NCI-H2196 (cell line): ENCODE measurements around the gene RRP12.

Experiments used
- DNase-seq: peaks from one replicate; lab custom pipeline; 2025; ENCODE audit not compliant: unreplicated experiment; lab: John Stamatoyannopoulos, UW

RRP12 gene

DNA sequence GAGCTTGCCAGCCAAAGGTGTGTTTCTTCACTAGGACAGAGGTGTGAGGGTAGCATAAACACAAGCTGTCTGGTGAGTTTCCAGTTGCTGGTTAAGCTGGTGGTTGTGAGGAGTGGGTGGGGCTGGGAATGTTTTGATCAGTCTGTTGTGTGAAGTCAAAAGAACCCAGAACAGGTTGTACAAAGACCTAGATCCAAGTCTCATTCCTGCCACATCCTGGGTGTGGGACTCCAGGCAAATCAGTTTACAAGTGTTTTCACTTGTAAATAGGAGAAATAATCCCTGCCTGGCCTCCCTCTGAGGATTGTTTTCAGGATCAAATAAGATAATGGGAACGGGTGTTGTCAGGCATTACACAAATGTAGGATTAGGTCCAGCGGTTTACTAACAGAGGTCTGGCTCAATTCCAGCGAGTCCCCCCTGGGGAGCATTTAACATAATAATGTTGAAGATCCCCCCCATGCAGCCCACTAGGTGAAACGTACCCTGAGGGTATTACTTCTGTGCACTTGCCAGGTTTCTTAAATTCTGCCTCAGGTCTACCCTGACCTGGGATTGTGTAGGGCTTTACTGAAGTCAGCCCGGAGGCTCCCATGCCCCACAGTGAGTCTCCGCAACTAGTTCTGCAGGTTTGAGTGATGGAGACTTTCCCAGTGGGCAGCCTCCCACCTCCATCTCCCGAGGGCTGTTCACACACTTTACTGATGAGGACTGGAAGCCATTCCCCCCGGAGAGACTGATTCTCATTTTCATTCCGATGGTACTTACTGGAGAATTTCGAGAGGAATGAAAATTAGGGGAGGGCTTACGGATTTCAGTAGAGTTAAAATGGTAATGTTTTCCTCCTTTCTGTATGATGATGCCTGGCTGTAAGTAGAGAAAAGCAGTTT lies 64.0 kb downstream of the RRP12 start:
- DNase-seq, result no peak

DNA sequence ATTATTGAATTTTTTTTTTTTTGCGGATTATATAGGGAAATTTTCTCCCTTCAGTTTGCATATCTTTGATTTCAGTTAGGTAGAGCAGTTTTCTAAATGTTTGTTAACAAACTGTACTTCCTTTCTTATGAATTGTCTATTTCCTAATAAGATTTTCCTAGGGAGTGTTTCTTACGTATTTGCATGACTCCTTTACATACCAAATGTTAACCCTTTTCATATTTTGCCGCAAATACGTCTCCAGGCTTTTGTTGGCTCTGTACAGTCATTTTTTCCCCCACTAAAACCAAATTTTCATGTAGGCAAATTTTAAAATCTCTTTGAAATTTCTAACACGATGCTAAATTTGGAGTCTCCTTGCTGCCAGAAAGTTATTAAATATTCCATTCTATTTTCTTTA lies 64.7 kb downstream of the RRP12 start:
- no peak for DNase-seq

DNA sequence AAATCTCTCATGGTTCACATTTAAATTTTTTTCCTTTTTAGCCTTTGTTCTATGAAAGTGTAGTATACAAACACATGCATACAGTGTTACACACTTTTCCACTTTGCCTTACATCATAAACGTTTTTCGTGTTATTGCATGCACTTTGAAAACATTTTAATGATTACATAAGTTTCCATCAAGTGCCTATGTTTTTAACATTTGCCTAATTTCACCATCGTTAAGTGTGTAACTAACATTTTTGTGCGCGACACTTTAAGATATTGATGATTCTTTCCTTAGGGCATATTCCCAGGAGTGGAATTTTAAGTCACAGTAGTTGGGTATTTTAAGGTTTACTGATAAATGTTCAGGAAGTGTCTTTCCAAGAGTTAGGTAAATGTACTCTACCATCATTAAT lies 65.1 kb downstream of the RRP12 start:
- no peak for DNase-seq

DNA sequence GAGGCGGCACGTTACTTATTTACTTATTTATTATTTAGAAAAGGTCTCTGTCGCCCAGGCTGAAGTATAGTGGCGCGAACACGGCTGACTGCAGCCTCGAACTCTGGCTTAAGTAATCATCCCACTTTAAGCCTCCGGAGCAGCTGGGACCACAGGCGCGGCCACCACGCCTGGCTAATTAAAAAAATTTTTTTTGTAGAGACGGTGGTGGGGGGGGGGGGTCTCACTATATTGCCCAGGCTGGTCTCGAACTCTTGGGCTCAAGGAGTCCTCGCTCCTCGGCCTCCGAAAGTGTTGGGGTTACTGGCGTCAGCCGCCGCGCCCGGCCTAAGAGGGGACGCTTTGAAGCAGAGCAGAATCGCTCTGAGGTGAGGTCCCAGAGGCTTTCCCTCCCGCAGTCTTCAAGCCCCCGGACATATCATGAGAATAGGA lies 65.9 kb downstream of the RRP12 start:
- DNase-seq, result no peak

DNA sequence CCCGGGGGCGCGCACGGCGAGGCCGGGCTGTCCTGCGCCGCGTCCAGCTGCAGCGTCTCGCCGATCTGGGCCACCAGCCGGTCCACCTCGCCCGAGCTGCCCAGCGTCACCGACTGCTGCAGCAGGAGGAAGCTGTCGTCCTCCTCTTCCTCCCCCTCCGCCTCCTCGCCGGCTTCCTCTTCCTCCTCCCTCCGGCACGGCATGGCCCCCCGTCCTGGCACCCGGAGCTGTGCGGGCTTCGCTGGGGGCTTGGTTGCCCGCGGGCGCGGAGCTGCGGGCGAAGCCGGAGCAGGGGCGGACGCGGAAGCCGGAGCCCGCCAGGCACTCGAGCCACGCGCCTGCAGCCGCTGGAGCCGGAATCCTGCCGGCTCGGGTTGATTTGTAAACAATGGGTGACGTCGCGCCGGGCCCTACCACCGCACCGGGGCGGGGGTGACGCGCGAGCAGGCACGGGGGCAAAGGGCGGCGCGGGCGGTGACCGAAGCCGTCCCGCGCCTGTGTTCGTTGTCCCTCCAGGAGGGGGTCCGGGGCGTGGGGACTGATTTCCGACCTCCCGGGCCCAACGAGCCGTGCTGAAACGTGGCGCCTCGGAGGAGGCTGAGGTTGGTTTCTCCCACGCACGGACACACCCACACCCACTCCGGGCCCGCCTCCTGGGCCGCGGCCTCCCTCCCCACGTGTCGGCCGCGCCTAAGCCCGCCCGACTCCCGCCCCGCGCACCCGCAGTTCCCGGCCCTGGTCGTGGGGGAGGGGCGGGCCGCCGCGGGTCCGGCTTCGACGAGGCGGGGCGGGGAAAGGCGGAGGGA lies 66.6 kb downstream of the RRP12 start, which contains the start of gene FRAT2:
Gene FRAT2, minus strand, starts transcription at position 360 of the 806 bp plus-strand sequence. Its CDS starts 157 bp downstream, at position 203.
- peak; percentile 60 for DNase-seq

DNA sequence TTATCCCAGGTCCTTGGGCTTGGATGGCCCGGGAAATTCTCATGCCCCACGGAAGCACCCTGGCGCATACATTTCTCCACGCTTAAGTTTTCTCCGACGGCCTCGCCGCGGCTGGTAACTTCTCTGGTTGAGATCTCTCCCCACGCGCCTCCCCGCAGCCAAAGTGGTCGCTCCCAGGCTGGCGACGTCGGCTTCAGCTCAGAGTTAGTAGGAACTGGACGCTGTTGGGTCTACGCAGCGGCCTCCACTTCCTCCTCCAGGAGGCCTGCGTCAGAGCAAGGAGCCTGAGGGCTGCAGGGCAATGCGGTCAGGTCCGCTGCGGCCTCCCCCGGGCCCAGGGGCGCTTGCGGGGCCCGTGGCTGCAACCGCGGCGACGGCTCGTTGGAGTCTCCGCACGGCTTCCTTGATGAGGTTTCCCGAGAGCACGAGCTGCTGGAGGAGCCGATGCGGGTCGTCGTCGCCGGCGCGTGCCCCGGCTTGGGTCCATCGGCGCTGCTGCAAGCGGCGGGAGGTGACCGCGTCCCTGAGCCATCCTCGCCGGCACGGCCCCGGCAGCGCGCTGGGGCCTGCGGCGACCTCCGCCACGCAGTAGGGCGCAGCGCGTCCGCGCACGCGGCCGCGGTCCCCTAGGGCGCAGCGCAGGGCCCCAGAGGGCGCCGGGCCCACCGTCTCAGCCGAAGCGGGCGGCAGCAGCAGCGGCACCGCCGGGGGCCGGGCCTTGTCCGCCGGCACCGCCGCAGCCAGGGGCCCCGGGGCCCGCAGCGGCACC lies 67.4 kb downstream of the RRP12 start:
- DNase-seq, result no peak

DNA sequence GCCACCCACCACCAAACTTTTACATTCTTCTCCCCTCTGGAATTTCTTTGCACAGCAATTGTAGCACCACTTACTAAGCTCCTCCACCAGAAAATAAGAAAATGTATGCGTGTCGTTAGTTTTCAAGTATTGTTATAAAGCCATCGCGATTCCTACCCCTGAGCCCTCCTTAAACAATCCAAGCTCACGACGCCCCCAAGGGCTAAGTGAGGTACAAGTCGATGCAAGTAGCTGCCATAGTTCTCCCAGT lies 67.9 kb downstream of the RRP12 start:
- DNase-seq, result no peak

DNA sequence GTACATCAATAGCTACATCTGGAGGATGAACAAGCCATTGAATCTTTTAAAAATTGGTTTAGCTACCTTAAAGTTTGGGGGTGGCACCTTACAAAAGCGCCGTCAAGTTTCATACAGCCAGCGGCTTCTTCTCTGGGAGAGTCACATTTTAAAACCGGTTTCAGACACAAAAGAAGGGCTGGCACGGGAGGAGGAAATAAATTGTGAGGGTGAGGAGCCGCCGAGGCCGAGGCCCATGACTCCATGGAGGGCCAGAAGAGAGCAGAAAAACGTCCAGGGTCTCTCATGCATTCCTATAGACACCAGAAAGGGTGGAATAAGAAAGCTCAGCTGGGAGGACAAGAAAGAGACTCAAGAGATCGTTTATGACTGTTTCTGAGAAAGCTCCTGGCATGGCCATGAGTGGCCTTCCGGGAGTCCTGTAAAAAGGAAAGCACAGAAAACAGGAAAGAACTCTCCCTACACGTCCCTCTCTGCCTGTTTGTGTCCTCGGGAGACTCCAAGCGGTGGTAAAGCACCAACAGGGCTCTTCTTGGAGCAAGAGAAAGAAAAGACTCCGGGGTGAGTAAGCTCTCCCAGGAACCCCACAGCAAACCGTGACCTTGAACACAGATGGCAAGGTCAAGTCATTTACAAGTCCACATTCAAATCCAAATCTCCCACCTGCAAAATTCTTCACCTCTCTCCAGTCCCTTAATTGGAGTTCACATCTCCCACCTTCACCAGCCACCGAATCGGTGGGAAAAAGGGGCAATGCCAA lies 68.4 kb downstream of the RRP12 start:
- no peak for DNase-seq

DNA sequence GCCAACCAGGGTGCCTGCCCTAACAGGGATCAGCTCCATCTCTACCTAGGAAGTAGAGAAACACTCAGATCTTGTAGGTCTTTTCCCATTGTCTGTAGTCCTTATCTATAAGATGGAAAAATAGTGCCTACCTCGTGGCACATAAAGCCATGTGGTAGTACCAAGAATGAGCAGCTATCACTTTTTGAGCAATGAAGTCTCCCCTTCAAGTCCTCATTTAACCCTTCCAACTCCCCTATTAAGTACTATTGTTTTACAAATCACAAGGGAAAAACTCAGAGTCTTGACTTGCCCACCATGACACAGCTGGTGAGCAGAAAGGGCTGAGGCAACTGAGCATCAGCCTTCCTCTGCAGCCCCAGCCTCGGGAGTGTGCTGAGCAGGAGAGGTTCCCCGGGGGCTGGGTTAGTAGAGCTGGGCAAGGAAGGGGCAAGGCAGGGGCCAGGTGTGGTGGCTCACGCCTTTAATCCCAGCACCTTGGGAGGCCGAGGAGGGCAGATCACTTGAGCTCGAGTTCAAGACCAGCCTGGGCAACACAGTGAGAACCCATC lies 69.9 kb downstream of the RRP12 start:
- no peak for DNase-seq

DNA sequence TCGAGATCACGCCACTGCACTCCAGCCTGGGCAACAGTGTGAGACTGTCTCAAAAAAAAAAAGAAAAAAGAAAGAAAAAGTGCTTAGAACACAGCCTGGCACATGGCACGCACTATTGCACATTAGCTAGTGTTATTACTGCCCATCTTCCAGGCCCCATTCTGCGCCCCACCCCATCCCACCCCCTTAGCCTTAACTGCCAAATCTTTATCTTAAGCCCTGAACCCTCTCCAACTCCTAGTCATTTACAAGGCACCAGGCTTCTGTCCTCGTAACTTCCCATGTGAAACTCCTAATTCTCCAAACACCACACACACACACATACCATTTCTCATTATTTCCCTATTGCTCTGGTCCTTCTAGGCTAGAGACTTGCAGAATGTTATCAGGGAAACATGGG lies 71.4 kb downstream of the RRP12 start:
- DNase-seq, result no peak

DNA sequence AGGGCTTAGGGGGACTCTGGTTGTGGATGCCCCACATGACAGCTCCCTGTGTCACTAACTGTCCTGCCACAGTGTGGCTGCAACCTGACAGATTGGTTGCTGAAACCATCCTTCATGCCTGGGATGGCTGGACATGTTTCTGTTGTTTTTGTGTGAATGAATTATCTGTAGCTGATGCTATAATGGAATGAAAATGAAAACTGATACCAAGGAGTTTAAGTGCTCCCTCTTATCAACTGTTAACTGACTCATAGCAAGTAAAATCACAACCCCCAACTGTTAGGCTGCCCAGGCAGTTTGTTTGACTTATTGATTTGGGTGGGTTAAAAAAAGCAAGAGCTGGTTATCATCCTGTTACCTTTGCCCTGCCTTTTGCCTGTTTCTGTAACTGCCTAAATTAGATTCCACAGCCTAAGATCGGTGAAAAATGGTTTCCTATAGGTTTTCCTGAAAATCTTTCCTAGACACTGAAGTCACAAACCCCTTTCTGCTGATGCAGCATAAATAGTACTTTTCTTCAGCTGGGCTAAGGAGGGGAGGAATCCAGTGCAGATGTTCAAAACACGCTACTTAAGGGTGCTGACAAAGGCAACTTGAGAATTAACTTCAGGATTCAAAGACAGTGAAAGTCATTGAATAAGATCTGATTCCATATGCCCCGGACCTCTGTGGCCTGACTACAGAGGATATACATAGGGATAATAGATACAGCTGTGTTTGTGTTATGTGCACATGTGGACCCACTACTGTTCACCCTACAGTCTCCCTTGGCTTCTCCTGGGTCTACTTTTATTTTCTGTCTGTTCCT lies 72.3 kb downstream of the RRP12 start:
- no peak for DNase-seq

DNA sequence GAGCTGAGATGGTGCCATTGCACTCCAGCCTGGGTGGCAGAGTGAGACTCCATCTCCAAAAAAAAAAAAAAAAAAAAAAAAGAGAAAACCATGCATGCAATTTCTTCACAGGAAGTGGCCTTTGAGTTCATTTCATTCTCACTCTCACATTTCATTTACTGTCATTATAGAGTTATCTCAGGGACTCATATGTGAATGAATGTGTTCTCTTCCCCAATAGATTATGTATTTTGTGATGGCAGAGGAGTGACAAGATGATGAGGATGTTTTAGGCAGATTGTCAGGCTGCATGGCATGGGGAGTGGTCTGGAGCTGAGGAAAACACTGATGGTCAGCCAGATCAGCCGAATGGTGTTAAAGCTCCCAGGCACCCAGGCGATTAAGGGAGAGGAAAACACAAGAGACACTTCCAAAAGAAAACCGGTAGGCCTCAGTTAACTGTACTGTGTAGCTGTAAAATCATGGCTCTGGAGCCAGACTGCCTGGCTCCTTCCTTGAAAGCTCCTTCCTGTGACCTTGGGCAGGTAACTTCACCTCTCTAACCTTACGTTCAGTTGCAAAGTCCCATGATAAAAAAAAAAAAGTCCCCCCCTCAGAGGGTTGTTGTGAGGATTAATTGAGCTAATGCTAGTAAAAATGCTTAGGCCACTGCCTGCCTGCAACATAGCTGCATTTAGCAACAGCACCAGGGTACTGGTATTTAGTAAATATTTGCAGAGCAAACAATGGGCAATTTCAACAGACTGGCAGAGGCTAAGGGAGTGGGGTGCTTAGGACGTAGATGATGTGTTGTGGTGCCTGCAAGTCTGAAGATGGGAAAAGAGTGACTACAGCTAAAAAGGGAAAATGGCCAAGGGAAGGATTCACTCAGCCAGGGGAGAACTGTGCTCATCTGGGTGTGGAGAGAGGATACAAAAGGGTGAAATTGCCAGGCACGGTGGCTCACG lies 73.5 kb downstream of the RRP12 start:
- DNase-seq, result peak; percentile 23

DNA sequence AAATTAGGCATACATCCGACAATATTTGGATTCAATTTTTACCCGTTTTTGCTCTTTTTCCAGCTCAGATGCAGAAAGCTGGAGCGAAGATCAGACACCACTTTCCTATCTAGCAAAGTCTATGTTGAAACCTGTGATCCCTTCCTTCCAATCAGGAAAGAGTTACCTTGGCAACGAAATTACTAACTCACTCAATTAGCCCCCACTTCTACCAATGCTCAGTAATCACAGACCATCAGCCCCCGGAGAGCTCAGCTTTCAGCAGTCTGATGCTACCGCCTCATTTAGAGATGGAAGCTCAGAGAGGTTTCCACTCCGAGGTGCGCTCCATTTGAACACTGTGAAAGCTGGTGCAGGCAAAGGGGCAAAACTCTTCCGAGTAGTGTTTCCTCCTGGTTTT lies 75.4 kb downstream of the RRP12 start:
- no peak for DNase-seq

DNA sequence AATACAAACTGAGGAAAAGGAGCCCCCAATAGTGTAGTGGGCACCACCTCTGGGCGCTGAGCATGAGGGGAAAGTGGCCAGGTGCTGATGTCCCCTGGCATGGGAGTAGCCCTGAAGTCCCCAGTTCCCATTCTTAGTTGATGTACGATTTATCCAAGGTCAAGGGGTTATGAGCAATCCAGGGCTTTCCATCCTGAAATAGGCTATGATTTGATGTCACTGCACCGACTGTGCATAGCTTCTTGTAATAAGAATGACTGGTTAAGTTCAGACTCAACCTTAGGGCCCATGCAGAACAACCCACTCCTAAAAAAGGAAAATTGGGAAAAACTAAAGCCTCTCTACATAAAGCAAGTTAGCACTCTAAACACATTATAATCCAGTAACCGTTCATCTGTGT lies 77.6 kb downstream of the RRP12 start:
- DNase-seq, result no peak

DNA sequence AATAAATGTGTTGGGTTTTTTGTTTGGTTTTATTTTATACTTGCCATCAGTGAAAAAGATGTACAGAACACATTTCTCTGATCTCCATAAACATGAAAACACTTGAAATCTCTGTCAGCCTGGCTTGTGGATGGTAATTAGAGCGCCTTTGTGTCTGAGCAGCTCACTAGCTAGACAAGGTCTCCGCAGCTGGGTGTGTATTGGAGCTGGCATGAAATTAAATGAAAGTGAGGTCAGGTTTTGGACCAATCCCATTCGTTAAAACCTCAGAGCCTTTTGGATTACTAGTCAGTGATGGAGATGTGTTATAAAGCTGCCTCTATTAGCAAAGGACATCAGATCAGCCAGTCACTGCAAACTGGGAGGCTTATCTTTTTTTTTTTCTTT lies 79.3 kb downstream of the RRP12 start:
- DNase-seq, result no peak

DNA sequence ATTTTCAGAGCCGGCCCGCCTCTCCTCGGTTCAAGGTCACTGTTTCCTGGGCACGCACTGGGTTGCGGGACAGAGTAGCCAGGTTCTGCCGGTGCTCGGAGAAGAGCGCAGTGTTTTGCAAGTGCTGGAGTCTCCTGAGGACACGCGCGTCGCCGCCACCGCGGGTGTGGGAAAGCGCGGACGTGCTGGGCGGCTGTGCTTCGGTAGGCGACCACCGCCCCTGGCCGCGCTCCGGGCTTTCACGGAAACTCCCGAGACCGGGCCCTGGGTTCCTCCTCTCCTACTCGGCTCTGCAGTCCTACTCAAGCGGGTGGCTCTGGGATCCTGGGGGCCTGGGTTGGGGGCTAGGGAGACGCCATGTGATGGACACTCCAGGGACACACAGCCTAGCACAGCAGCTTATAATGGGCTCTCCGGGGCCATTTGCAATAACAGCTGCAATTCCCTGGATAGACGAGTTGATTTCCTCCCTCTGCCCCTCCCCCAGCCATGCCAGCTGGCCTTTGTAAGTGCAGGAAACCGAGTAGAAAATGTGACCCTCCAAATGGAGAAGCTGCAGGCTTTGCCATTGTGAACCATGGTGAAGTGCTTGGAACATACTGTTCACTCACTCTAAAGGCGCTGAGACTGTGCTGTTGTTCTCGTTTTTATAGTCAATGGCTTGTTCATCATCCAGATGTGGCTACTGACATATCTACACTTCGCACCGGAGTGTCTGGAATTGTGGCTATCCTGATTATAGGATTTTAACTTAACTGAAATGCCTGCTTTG lies 79.9 kb downstream of the RRP12 start:
- DNase-seq, result no peak

DNA sequence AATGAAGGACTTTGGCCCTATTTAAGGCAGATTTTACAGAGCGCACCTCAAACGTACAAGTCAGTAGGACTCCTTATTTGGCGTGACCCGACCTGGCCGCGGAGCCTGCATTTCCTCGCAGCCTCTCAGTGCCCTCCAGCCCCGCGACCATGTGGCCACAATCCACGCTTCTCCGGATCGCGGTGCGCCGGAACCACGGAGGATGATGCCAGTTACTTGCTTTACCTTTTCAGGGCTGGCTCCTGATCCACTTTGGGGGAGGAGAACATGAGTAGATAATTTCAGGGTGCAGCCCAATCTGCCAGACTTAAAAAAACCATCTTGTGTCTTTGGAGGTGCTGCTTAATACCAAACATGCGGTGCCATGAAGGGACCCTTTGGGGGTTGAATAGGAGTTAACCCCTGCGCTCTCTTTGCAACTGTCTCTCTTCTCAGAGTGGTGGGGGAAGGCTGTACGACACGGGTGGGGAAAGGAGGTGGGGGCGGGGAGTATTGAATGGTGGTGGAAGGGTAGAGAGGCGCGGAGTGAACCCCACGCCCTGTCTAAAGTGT lies 80.6 kb downstream of the RRP12 start:
- no peak for DNase-seq
